GM19193 (cell line): ENCODE measurements around the gene FAM76B.

Experiments used
- POLR2A ChIP-seq: IDR thresholded peaks from 4 replicates; pipeline ENCODE4 v1.6.1; 2011; ENCODE audit not compliant: insufficient read depth, insufficient read length; ENCODE audit errors: extremely low read depth

Gene FAM76B

DNA sequence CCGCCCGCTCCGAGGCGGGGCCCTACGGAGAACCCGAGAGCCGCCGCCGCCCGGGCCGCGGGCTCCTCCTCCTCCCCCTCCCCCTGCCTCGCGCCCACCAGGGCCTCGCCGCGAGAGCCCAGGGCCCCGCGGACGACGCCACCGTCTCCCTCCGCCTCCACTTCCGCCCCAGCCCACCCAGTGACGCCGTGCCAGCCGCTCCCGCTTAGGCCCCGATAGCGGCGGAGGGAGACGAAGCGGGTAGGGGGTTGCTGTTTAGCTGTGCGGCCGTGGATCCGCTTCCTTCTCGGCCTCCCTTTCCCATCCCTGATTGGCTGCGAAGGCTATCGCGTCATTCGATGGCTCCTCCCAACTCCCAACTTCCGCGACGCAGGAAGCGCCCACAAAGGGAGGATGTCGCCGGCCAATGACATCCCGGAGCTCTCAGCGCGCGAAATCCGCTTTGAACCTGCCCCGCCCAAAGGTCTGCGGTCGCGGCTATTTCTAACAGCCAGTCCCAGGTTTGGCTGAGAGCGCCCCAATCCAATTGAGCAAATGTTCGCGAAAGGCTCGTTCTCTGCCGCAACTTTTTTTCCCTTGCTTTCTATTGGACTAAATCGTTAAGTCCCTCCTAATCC is at the start of gene FAM76B:
Gene FAM76B (minus strand): TSS at position 277 of the 617 bp plus-strand sequence. CDS start 304 bp downstream, outside the sequence.
- peak; percentile 87 for TF ChIP-seq POLR2A

DNA sequence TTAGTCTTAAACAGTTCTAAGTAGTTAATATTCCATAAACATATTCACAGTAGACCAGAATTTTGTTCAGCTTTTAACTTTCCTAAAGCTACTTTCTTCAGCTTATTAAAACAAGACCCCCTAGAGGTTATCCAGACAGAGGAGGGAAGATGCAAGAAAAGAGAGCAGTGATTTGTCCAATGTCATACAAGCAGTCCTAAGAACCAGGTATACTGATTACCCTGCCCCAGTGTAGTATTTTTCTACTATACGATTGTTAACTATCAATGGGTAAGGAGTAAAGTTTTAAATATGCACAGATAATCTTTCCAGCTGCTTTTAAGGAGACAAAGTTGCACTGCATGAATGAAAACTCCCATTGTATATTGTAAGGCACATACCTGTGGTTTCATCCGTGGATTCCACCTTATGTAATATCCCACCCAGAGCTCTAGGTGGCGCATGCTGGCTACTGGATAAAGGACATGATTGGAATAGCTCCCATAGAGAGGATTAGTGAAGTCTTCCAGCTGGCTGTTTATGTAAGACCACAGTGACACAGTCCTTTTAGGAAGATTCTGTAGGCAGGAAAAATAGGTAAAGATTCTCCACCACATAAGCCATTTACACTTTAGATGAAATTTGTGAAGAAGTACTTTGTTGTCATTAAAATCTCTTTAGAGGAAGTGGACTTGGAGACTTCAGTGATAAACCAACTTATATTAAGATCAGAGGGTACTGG is 46.3 kb upstream of the FAM76B start:
- no peak for TF ChIP-seq POLR2A

DNA sequence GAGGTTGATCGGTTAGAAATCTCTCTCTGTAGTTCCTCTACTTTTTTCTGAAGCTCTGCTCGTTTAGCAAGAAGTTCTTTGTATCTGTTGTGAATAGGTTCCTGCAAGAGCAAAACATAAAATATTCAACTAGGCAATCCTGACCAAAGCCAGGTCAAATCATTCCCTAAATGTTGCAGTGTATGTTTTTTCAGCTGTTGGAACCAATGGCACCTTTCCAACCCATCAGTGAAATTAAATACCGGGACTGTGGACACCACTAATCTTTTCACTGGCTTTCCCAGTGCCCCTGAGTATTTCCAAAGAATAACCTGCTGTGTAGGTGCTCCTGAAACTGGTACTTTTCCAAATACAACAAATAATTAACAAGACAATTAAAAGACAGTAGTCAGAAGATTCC is 45.8 kb upstream of the FAM76B start:
- no peak for TF ChIP-seq POLR2A

DNA sequence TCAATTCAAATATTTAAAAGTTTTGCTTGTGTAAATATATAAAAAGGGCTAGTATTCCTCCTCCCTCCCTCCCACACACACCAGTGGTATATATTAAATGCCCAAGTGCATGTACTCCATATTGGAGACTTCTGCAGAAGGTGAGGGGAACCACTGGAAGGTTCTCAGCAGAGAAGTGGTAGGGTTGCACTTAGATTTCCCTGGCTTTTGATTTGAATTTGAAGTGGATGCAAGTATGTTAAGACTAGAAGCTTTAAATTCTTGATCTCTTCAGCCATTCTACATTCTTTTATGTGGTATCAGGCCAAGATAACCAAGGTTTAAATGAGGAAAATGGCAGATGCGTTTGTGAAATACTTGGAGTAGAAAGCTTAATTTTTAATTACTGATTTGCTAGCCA is 43.8 kb upstream of the FAM76B start:
- no peak for TF ChIP-seq POLR2A

DNA sequence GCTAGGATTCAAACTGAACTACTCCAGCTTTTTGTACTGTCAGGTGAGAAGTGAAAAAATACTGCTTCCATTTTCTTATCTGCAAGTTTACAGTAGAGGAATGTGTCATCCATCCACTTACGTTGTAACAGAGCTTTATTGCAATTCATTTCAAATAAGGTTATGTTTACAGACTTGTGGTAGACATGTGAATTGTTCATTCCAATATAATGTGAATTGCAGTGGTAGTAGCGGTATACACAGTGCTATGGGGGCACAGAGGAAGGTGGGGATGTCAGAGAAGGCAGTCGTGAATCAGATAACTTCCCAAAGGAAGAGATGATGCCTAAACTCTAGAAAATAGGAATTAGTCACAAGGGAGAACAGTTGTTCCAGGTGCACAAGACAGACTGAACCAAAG is 43.2 kb upstream of the FAM76B start:
- no peak for TF ChIP-seq POLR2A

DNA sequence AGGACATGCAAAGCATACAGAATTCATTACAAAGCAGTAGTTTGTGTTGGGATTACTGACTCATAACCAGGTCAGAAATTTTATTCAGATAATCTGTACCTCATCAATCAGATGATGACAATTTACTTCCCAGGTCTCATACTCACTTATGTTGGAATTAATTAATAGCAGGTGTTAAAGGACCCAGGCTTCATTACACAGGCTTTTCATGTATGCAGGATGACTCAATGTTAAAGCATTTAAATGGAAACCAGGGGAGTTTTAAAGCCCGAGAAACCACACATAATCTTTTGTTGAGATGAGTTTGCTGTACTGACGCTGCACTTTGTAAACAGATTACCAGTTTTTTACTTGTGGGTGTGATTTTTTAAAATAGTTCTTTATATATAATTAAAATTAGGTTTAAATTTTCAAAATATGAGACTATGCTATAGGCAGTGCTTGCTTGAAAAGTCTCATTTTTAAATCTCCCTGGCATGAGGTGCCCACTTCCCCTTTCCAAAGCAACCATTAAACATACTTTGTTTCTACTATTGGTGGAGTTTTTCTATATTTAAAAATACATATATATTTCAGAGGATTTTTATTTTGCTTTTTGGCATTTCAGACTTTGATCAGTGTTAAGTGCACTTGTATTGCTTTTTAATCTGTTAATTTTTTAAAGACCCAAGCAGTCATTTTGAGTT is 41.8 kb upstream of the FAM76B start:
- no peak for TF ChIP-seq POLR2A

DNA sequence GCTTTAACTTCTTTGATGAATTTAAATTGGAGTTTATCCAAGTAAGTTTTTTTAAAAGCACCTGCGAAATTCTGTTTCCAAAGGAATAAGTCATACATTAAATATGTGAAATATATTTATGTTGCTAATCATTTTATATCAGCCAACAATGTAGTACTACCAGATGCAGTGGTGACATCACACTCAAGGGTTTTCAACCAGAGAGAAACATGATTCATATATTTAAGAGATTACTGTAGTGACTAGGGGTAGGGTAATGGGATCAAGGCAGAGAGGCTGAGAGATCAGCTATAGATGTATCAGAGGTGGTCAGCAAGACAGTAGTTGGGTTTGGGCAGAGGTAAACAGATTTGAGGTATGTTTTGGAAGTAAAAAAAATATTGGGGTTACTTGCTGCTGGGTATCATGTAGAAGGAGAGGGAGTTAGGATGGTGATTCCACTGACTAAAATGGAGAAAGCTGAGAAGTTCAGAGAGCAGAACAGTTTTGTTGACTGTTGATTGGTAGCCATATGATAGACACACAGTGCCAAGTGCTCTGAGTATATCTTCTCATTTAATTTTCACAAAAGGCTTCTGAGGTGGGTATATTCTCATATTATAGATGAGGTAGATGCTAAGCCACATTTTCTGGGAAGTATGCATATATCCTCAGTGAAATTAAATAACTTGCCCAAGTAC is 40.1 kb upstream of the FAM76B start:
- no peak for TF ChIP-seq POLR2A

DNA sequence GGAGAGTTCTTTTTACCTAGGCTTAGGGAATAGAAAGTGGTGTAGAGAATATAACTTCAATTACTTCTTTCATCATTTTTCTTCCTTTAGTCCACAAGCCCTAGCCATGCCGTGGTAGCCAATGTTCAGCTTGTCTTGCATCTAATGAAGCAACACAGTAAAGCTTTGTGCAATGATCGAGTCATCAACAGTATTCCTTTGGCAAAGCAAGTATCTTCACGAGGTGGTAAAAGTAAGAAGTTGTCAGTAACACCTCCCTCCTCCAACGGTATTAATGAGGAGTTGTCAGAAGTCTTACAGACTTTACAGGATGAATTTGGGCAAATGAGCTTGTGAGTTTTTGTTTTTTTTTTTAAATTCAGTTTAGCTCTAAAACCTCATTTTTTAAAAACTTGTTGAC is 38.1 kb upstream of the FAM76B start:
- TF ChIP-seq POLR2A, result no peak

DNA sequence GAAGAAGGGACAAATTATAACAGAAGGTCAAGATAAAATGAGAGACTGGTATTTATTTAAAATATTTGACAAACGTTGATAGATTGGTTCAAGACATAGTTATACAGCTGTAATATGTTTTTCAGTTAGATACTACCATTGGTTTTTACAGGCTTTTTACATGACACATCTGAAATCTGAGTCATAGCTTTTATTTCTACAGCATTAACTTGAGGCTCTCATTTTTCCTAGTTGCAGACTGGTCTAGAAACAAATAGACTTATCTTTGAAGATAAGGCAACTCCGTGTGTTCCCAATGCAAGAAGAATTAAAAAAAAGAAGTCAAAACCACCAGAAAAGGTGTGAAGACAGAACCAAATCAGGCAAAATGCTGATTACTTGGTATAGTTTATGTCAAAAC is 32.1 kb upstream of the FAM76B start:
- no peak for TF ChIP-seq POLR2A

DNA sequence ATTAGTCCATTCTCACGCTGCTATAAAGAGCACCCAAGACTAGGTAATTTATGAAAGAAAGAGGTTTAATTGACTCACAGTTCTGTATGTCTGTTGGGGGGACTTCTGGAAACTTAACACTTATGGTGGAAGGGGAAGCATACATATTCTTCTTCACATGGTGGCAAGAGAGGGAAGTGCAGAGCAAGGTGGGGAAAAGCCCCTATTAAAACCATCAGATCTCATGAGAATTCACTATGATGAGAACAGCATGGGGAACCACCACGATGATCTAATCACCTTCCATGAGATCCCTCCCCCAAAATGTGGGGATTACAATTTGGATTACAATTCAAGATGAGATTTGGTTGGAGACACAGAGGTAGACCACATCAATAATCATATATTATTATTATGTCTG is 26.5 kb upstream of the FAM76B start:
- TF ChIP-seq POLR2A, result no peak

DNA sequence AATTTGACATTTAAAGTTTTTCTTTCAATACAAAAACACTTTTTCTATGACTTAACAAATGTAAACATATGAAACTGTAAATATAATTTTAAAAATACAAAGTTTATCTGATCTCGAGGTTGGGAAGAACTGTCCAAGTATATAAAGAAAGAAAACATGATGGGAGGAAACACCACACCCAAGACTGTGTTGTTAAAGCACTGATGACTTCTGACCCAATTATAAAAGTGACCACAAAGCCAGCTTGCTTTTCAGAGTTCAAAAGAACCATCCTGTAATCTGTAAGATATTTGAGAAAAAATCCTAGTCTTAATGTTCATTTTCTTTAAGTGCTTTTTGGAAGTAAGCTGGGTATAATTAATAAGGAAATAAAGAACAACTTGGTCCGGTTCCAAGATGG is 16.3 kb upstream of the FAM76B start:
- TF ChIP-seq POLR2A, result no peak

DNA sequence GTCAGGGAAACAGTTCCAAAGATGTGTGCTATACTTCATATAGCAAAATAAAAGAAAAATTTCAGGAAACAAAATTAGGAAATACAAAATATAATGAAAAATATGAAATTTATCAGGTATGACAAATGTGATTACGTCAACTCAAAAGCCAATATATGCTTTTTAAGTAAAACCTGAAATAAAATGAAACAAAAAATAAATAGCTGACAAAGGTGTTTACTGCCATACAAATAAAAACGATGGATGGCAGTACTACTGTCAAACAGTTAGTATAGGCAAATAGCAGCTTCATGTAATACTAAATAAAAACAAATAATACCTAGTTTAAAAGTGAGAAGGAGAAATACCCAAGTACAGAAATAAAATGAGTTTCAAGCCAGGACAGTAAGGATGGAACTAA is 14.4 kb upstream of the FAM76B start:
- TF ChIP-seq POLR2A, result no peak

DNA sequence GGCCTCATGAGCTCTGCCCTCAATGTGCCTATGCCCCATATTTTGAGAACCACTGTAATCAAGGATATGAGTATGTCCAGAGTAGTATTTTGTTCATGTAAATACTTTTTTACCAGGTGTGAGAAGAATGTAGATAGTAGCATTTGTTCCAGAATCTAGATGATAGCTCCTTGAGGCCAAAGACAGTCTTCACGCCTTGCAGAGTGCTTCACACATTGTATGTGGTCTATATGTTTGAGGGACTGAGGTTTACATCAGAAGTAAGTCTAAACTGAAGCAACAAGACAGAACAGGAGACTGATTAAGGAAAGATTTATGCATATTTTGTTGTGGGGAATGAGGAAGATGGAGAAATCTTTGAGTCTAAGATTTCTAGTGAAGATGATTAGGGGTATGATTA is 13.2 kb upstream of the FAM76B start:
- TF ChIP-seq POLR2A, result no peak

DNA sequence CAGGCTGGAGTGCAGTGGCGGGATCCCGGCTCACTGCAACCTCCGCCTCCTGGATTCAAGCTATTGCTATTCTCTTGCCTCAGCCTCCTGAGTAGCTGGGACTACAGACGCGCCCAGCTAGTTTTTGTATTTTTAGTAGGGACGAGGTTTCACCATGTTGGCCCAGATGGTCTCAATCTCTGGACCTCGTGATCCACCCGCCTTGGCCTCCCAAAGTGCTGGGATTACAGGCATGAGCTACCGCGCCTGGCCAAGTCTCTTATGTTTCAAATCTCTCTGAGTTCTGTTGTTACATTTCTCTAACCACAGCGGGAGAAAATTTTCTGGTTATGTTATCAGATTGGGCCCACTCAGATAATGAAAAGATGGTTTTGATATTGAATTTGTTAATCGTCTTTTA is 10.9 kb upstream of the FAM76B start:
- TF ChIP-seq POLR2A, result no peak

DNA sequence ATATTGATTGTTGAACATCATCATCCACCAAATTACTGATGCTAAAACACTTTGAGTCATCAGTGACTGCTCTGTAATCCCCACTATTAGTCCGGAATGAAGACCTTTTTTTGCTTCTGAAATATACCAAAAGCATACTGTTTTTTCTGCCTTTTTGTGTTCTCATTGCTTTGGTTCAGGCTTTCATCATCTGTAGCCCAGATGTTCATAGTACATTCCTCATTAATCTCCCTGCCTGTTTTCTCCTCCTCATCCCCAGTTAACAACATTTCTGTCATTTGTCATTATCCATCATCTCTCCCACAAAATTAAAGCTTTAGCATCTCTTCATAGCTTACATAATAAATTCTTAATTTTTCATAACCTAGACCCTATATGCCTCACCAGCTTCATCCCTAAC is 10.0 kb upstream of the FAM76B start:
- no peak for TF ChIP-seq POLR2A
